GM18517 (cell line): Measurements from ENCODE around the gene TUBGCP5.

ENCODE experiments used
- ATAC-seq: cut with Tn5 transposase; IDR thresholded peaks from one replicate; pipeline ENCODE4 v1.9.1; 2021; ENCODE audit warnings: mild to moderate bottlenecking, moderate library complexity; ENCODE audit not compliant: unreplicated experiment

The TUBGCP5 gene

GRCh38 chr15:22954798-22955543 is 84.4 kb downstream of the TUBGCP5 start:
- ATAC-seq, result no peak

DNA sequence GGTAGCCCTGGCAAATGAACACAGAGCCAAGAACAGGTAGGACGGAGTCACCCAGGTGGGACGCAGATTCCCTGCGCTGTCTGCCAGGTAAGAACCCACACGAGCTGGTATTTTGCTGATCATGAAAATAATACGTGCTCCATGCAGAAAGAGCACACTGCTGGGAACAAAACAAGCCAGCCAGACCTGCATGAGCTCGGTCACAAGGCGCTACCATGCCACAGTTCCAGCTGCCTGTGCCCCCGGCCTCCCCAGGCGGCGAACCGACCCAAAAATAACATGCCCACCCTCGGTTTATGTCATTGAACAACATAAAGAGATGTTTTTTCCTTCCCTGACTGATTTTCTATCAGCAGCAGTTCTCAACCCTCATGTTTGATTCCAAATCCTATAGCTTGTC is 85.0 kb downstream of the TUBGCP5 start:
- ATAC-seq, result no peak

DNA sequence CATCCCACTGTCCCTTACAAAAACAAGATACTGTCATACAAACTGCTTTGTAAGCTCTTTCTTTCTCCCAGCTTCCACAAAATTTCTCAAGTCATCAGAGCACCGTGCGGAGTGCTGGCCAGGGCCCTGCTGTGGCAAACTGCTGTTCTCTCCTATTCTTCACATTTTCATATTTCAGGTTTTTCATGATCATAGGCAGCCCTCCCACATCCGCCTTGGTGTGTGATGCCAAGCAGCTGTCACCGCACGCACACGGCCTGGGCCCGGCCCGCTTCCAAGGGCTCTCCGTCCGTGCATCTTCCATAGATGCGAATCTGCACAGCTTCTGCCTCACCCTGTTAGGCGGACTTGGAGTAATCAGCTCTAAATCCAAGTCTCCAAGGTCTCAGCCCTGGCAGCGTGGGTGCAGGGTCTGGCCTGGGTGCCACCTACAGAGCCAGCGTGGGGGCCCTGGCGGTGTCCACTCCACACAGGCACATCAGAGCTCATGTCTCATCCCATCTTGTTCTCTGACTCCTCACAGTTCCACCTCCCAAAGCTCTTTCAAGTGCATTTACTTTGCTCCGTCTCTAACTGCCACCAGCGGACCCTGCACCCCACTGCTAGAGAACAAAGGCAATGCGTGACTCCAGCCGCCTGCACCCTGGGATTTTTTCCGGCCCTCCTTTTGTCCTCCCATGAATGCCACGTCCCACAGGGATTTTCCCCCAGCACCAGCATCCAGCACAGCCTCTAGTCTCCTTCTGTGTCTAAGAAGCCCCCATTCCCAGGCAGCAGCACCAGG is 86.4 kb downstream of the TUBGCP5 start:
- ATAC-seq, result no peak

DNA sequence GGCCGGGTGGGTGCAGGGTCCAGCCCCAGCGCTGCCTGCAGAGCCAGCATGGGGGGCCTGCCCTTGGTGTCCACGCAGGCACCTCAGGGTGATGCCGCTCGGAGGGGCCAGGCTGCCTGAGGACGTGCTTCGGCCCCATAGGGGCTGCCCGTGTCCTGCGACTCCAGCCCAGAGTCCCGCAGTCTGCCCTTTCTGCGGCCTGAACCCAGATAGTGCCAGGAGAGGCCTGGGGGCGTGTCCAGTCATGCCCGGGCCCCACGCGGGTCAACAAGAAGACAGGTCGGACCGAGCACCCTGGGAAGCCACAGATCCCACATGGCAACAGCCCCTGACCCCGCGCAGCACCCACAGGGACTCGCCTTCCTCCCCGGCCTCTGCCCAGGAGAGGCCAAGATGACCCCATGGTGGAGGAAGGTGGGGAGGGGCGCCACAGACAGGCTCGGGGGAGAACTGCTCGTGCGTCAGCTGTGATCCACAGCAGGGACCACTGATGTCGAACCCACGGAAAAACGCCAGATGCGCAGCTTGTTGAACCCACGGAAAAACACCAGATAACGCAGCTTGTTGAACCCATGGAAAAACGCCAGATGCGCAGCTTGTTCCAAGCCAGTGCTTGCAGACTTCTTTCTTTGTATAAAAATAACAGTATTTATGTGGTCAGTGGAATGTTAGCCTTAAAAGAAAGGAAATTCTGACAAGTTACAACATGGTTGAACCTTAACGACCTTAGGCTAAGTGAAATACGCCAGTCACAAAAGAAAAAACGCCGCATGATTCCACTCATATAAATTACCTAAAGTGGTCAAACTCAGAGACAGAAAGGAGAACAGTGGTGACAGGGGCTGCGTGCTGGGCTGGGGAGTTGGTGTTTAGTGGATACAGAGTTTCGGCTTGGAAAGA is 87.7 kb downstream of the TUBGCP5 start:
- no peak for ATAC-seq

DNA sequence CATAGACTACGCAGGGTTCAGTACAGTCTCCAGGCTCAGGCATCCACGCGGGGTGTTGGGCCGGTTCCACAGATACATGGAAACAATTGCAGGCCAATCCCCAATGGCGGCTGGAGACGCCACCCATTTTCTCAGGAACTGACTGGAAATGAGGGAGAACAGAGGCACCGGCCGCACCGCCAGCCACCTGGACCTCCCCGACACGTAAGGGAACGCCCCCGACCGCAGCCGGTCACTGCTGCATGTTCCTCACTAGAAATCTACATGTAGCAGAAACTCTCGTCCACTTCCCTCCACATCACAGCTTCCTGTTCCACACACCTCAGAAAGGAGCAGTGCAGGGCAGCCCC is 88.4 kb downstream of the TUBGCP5 start:
- ATAC-seq, result no peak

DNA sequence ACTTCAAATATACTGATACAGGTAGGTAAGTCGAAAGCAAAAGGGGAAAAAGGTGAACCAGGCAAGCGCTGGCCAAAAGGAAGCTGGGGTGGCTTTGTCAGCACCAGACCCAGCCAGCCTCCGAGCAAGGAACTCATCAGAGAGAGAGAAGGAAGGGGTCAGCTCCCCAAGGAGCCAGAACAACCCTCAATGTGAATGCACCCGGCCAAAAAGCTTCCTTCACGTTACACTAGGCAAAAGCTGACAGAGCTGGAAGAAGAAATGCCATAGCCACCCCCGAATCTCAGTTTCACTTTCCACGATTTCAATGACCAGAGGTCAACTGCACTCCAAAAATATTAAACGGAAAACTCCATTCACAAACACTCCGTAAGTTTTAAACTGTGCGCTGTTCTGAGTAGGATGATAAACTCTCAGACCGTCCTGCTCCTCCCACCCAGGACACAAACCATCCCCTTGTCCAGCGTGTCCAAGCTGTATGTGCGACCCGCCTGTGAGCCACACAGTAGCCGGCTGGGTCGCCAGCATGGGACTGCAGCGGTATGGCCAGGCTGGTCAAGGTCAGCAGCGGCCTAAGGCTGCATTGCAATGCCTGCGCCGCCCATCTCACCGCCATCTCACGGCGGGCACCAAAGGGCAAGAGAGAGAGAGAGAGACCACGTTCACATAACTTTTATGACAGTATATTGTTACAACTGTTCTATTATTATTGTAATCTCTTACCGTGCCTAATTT is 88.9 kb downstream of the TUBGCP5 start:
- ATAC-seq, result no peak
